ENCODE results near the gene DNAH10.
"Not testable (repeated sequence)": the region's sequence is repeated elsewhere in the genome, so short reads cannot be mapped to it uniquely, and the experiment has no call there.

Gene DNAH10

DNA sequence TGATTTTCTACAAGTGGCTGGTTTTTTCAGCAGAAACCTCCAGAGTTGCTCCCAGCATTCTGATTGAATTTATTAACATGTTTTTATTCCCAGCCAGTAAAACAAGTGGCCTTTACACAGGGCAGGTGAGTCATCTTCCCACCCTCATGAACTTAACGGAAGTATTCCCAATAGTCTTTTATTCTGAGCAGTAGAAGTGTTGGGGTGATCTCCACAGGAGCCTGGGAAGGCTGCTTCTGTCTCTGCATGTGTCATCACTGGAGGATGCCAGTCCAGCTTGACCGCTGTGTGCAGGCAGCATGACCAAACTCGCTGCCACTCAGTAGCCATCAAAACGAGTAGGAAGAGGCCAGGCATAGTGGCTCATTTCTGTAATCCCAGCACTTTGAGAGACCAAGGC, 13.4 kb upstream of the DNAH10 start:
- DNase-seq (ENCODE audit: low spot score) = no peak

DNA sequence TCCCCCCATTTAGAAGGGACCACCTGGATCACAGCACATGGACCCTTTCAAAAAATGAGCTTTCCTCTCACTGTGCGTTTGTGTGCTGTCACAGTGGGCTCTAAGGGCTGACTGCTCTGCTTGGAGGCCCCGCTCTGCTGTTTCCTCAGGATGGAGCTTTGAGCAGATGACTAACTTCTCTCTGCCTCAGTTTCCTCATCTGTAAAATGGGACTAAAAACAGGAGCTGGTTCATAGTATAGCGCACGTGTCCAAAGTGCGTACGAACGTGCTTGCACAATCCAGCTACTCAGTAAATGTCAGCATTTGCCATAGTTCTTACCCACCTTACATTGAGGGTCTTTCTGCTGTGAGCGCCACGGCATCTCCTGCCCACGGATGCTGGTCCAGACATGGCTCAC, 12.7 kb upstream of the DNAH10 start:
- no peak for DNase-seq (ENCODE audit: low spot score)

DNA sequence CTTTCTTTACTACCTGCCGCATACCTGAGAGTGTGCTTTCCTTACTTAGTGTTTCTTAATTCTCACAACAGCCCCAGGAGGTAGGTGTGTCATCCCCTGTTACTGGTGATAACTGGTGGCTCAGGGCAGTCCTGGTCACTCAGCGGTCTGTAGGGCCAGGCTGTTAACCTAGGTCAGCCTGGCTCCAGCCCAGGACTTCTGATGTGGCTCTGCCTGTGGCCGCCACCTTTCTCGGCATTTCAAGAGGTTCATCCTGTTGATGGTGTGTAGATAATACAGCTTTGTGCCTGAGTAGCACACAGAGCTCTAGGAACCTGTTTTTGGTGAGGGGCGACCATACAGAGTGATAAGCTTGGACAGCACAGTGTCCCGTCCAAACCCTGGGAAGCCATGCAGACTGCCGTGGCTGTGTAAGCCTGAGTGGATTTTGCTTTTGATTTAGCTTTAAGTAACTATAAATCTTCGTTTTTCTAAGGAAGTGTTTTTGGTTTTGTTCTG, 11.9 kb upstream of the DNAH10 start:
- DNase-seq (ENCODE audit: low spot score) = no peak

GRCh38 chr12:123752046-123752445, 10.1 kb upstream of the DNAH10 start:
- DNase-seq (ENCODE audit: low spot score) = no peak

DNA sequence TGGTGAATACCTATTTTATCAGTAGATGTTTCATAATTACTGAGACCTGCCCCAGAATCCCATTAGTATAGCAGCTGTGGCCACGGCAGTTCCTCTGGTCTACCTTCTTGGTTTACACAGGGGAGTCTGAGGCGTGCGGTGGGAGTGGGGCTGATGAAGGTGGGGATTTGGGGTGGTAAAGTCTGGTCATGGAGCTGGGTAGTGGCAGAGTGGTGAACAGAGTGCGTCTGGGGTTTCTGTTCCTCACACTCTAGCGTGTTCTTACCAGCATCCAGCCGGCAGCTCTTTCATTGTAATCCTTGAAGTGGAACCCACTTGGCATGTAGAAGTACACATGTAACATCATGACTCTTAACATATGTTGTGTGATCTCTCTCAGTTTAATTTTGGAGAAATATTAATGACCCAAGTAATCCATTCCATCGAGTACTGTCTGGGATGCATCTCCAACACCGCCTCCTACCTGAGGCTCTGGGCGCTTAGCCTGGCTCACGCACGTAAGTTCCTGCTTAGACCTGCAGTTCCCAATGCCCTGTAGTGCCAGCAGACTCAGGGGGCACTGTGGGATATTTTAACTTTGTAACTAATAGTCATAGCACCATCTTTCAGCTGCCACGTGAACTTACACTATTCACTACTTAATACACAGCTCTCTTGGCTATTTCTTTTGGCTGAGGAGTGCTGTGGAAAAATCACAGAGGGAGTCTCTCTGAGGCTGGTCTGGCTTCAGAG, 7.9 kb upstream of the DNAH10 start:
- no peak for DNase-seq (ENCODE audit: low spot score)

DNA sequence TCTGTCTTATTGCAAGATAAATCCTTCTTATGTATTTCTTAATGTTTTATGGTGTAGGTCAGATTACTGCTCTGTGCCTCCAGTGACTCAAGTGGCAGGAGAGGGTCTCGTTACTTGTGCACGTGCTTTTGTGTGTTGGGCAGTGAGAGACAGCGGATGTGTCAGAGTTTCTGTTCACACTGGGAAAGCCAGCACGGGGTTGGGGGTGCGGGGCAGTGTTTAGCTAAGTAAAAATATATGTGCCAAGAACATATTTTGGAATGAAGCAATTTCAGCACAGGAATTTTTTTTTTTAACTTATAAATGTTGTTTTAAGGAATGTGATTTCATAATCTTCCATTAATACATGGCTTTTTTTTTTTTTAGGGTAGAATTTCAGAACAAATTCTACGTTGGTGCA, 4.5 kb upstream of the DNAH10 start:
- DNase-seq (ENCODE audit: low spot score) = no peak

- no peak for DNase-seq (ENCODE audit: low spot score)
Measured at GRCh38 chr12:123760267-123760938, 1.7 kb upstream of the DNAH10 start.

- no peak for DNase-seq (ENCODE audit: low spot score)
Measured at GRCh38 chr12:123762715-123763052, 583 bp downstream of the DNAH10 start.

- no peak for DNase-seq (ENCODE audit: low spot score)
Measured at GRCh38 chr12:123763093-123763492, 992 bp downstream of the DNAH10 start.

- no peak for DNase-seq (ENCODE audit: low spot score)
Measured at GRCh38 chr12:123764109-123764508, 2.0 kb downstream of the DNAH10 start.

GRCh38 chr12:123765504-123766035, 3.5 kb downstream of the DNAH10 start:
- DNase-seq (ENCODE audit: low spot score) = no peak

DNA sequence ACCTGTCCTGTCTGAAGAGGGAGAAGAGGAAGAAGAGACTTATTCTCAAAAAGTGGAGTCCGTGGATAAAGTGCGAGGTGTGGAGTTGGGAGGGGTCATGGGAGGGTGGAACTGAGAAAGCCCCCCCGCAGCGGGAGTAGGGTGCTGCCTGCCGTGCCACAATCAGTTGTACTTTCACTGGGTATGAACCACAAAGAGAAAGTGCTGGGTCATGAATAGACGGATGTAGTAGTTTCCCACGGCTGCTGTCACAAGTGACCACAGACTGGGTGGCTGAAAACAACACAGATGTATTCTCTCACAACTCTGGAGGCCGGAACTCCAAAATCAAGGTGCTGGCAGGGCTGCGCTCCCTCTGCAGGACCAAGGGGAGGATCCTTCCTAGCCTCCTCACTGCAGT, 5.5 kb downstream of the DNAH10 start:
- no peak for DNase-seq (ENCODE audit: low spot score)

GRCh38 chr12:123771261-123771660, 9.2 kb downstream of the DNAH10 start:
- no peak for DNase-seq (ENCODE audit: low spot score)

DNA sequence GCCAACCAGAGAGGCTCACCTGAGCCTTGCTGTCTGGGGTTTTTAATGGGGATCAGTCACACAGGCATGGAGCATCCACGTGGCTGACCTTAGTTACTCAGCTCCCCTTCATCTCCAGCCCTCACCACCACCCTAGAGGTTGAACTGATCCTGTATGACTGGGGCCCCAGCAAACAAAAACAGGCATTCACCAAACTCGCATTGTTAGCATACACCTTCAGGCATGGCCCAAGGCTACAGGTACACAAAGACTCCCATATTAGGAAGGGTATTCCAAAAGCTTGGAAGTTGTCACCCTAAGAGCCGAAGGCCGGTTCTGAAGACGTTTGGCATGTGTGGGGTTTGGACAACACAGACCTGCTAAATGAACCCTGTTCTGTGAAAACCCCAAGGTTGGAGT, 10.0 kb downstream of the DNAH10 start:
- no peak for DNase-seq (ENCODE audit: low spot score)

DNA sequence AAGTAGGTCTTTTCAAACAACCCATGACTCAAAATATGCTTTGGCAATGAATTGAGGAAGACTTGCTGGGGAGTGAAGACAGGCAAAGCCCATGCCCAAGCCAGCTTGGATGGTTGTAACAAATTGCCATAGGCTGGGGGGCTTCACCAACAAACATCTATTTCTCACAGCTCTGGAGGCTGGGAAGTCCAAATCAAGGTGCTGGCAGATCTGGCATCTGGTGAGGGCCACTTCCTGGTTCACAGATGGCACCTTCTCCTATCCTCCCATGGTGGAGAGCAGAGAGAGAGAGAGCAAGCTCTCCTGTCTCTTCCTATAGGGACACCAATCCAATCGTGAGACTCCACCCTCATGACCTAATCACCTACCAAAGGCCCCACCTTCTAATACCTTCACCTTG, 11.3 kb downstream of the DNAH10 start:
- DNase-seq (ENCODE audit: low spot score) = no peak

DNA sequence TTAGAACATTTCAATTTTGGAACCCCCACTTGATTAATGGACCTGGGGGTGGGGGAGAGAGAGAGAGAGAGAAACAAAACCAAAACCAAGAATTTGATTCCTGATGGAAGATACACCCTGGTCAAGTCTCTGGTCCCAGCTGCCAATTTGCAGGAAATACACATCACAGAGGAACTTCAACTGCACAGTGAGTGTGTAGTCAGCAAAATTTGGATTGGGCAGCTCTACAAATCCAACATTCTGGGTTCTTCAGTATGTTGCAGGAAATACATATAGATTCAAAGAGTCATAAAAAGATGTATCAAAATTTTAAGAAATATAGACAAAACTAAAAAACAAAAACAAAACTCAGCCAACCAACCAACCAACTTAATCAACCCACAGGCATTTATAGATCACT, 17.4 kb downstream of the DNAH10 start:
- DNase-seq (ENCODE audit: low spot score) = no peak

GRCh38 chr12:123782997-123783792, 21.1 kb downstream of the DNAH10 start:
- no peak for DNase-seq (ENCODE audit: low spot score)

- no peak for DNase-seq (ENCODE audit: low spot score)
Measured at GRCh38 chr12:123787466-123787865, 25.4 kb downstream of the DNAH10 start.

GRCh38 chr12:123788541-123788940, 26.4 kb downstream of the DNAH10 start:
- no peak for DNase-seq (ENCODE audit: low spot score)

DNA sequence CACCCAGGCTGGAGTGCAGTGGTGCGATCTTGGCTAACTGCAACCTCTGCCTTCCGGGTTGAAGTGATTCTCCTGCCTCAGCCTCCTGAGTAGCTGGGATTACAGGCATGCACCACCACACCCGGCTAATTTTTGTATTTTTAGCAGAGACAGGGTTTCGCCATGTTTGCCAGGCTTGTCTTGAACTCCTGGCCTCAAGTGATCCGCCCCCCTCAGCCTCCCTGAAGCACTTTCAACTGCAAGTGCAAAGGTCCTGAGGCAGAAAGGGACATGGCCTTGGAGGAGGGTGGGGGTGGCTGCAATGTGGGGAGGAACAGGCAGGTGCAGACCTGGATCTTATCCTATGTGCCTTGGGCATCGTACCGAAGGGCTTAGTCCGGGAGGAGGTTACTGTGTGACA, 27.3 kb downstream of the DNAH10 start:
- not testable (repeated sequence) for DNase-seq (ENCODE audit: low spot score)

DNA sequence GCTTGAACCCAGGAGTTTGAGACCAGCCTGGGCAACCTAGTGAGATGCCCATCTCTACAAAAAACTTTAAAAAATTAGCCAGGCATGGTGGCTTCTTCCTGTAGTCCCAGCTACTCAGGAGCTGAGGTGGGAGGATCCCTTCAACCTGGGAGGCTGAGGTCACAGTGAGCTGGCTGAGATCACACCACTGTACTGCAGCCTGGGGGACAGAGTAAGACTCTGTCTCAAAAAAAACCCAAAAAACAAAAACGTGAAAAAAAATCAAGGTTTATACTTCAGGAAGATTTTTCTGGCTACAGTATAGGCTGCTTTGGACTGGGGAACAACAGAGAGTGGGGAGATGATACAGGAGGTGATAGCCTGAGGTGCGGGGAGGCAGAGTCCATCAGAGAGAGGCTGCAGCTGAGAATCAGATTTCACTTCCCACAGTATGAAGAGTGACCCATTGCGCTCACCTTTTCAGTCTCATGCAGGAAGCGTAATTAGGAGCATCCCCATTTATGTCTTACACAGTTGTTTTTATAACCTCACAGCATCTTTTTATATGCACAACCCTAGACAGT, 28.9 kb downstream of the DNAH10 start:
- DNase-seq (ENCODE audit: low spot score) = no peak

- no peak for DNase-seq (ENCODE audit: low spot score)
Measured at GRCh38 chr12:123794027-123794426, 31.9 kb downstream of the DNAH10 start.
